DMS53 treated with DMSO at 0.1 percent for 48 hours (cell line): Measurements from ENCODE around the gene U2SURP.
"Not testable (repeated sequence)": the region's sequence is repeated elsewhere in the genome, so short reads cannot be mapped to it uniquely, and the experiment has no call there.

ENCODE experiments used
- DNase-seq: peaks from one replicate; lab custom pipeline; 2025; ENCODE audit not compliant: unreplicated experiment; lab: John Stamatoyannopoulos, UW

U2SURP gene

GRCh38 chr3:143068059-143068458 is 66.7 kb downstream of the U2SURP start:
- DNase-seq: no peak

DNA sequence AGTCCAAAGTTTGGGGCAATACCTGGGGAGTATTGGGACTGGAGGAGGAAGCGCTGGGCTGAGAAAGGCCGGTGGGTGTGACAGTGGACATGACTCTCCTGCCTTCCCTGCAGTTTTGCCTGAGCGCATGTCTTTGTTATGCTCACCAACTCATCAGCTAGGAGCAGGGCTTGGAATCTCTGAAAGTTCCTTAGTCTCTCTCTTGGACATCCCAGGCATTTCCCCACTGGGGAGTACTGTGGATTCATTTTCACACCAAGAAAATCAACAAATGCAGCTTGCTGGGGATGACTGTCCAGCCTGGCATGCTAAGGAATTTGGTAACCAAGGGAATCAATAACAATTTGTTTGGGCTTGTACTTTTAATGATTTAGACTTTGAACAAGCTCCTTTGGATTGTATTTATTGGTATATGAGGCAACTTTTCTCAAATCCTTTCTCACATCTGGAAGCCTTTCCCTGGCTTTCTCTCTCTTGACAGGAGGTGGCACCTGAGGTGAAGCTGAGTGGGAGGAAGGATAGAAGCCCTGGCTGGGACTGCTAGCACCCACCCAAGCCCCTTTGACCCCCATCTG is 69.7 kb downstream of the U2SURP start:
- no peak for DNase-seq

- DNase-seq: no peak
These were observed 70.4 kb downstream of the U2SURP start for GRCh38 chr3:143071776-143072175.

DNA sequence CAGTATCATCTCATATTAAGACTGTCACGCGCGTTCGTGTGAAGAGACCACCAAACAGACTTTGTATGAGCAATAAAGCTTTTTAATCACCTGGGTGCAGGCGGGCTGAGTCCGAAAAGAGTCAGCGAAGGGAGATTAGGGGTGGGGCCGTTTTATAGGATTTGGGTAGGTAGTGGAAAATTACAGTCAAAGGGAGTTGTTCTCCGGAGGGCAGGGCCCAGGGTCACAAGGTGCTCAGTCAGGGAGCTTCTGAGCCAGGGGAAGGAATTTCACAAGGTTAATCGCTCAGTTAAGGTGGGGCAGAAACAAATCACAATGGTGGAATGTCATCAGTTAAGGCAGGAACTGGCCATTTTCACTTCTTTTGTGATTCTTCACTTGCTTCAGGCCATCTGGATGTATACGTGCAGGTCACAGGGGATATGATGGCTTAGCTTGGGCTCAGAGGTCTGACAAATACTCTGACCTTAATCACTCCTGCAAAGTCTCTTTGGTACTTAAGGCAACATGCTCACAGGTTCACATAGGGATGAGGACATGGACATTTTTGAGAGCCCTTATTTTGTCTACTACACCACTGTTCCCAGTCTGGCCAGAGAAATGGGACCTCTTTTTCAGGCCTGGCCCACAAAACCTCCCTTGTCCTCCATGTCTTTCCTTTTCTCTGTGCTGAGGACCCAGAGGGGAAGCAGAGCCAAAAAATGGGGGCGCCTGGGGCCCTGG is 71.1 kb downstream of the U2SURP start:
- not testable (repeated sequence) for DNase-seq

- not testable (repeated sequence) for DNase-seq
These were observed 72.2 kb downstream of the U2SURP start for GRCh38 chr3:143073541-143073940.

GRCh38 chr3:143073983-143074382 is 72.6 kb downstream of the U2SURP start:
- not testable (repeated sequence) for DNase-seq

DNA sequence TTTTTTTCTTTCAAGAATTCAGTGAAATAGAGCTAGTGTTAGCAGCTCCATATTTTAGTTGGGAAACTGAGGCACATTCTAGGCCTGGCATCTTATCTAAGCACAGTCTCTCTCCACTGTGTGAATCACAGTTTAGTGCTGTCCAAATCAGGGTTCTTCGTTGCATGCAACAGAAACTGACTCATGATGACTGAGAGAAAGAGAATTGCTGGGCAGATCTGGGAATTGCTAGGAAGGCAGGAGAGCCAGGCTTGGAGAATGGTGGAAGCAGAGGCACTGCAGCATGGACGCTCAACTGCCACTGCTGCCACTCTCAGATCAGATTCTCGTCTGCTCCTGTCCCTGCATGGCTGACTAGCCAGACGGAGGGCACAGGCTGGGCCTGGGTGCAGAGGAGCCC is 77.5 kb downstream of the U2SURP start:
- no peak for DNase-seq

GRCh38 chr3:143080196-143080595 is 78.8 kb downstream of the U2SURP start:
- DNase-seq: no peak

DNA sequence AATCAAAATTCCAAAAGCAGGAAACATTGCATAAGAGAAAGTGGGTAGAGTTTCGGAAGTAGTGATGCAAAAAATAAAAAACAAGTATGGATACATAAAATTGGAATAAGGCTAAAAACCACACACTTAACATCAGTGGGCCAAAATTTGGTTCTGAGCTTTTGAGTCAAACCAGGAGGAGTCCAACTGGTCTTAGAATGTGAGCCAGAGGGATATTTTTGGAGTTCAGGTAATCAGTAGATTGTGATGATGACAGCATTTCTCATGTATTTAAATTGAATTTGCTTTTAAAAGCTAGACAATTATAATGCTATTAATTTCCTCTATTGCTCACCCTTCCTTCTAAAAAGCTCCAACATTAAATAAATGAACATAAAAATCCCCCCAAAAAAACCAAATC is 80.0 kb downstream of the U2SURP start:
- no peak for DNase-seq

- no peak for DNase-seq
These were observed 80.7 kb downstream of the U2SURP start for GRCh38 chr3:143081844-143082778.

GRCh38 chr3:143083781-143084180 is 82.4 kb downstream of the U2SURP start:
- no peak for DNase-seq

DNA sequence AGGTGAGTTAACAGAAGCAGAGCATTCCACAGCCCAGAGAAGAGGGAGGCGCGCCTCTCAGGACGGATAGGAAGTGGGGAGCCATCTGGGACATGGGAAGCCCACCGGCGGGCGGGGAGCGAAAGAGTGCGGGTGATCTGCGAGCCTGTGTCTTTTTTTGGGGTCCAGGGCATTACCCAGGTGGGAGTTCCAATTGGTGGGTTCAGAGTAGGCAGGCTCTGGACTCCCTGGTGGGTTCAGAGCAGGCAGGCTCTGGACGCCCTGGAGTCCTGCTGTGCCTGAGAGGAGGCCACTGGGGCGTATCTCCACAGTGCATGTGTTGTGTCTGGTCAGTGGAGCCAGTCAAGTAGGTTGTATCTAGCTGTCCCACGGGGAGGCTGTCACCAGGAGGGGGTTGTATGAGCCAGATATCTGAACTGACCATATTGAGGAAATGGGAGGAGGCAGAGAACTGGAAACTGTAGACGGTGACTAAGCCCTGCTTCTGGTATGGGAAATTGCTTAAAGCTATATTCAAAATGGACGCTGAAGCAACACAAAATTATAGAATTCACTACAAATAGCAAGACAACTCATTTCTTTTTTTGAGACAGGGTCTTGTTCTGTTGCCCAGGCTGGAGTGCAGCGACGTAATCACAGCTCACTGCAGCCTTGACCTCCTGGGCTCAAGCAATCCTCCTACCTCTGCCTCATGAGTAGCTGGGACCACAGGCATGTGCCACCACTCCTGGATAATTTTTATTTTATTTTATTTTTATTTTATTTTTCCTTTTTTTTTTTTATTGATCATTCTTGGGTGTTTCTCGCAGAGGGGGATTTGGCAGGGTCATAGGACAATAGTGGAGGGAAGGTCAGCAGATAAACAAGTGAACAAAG is 83.7 kb downstream of the U2SURP start:
- DNase-seq: no peak

GRCh38 chr3:143088835-143089234 is 87.5 kb downstream of the U2SURP start:
- DNase-seq: no peak

GRCh38 chr3:143089965-143090364 is 88.6 kb downstream of the U2SURP start:
- DNase-seq: no peak

DNA sequence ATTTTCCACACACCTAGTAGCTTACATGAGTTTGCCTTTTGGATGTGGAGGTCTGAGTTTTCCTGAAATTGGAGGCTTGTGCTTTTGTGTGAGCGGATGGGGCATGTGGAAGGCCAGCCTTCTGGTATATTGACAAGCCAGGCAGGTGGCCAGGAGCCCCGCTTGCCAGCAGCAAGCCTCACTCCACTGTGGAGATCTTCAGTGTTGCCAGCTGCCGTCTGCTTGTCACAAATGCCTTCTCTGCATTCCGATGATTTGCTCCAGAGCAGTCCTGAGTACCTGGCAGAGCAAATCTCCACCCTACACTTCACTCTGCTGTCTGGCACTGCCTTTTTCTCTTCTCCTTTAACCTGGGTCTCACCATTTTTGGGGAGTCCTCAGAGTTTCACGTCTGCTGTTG is 89.1 kb downstream of the U2SURP start:
- DNase-seq: no peak

DNA sequence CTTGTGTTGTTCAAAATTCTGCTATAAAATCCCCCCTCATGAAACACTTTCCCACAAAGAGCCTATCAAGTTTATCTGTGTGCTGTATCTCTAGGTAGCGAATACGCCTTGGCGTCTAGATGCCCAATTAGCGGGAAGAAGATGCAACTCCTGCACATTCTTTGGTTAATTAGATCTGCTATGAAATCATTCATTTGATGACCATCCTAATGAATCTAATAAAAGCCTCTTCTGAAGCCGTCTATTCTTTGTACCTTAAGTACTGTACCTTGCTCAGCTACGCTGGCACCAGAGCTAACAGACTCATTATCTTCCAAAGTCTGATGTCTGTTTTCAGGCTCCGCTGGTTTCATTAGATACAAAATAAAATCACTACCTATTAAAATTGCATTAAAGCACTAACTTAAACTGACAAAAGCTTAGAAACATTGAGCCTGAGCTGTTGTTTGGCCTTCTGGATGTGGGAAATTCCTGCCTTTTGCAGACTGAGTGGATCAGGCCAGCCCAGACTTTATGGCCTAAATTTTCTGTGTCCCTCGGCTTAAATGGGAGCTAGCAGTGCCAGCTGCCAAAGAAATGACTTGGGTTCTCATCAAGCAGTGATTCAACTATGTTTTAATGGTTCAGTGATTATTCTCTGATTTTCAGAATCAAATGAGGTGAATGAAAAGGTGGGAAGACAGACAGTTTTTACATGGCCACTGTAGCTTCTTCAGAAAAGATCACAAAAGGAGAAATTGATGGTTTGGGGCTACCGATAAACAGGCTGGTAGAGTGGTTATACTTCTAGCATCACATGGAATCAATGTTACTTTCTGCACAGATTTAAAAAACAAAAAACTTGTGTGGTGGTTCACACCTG is 89.8 kb downstream of the U2SURP start:
- no peak for DNase-seq

GRCh38 chr3:143092191-143092590 is 90.8 kb downstream of the U2SURP start:
- DNase-seq: no peak

- no peak for DNase-seq
These were observed 94.4 kb downstream of the U2SURP start for GRCh38 chr3:143095813-143096212.

GRCh38 chr3:143098032-143098764 is 96.8 kb downstream of the U2SURP start:
- peak; percentile 68 for DNase-seq
